Measurements from ENCODE around the gene RHOH.
A peak's percentile ranks its signal among the peaks of the same experiment; 100 is the strongest.
"Not testable (repeated sequence)": the region's sequence is repeated elsewhere in the genome, so short reads cannot be mapped to it uniquely, and the experiment has no call there.

The RHOH gene

GRCh38 chr4:40281099-40281498, 84.3 kb downstream of the RHOH start:
- in situ Hi-C loops (cut with MboI; ENCODE audit: low pct_unique_long_range_greater_than_20kb, low sequenced_read_pairs), result no loop called here
- DNase-seq, result no peak

GRCh38 chr4:40281913-40282312, 85.1 kb downstream of the RHOH start:
- in situ Hi-C loops (cut with MboI; ENCODE audit: low pct_unique_long_range_greater_than_20kb, low sequenced_read_pairs), result no loop called here
- DNase-seq, result no peak

GRCh38 chr4:40282857-40283256, 86.0 kb downstream of the RHOH start:
- DNase-seq; in situ Hi-C loops (cut with MboI; ENCODE audit: low pct_unique_long_range_greater_than_20kb, low sequenced_read_pairs): not testable (repeated sequence)

- DNase-seq, result no peak
- in situ Hi-C loops (cut with MboI; ENCODE audit: low pct_unique_long_range_greater_than_20kb, low sequenced_read_pairs), result no loop called here
Measured at GRCh38 chr4:40283413-40283812, 86.6 kb downstream of the RHOH start.

DNA sequence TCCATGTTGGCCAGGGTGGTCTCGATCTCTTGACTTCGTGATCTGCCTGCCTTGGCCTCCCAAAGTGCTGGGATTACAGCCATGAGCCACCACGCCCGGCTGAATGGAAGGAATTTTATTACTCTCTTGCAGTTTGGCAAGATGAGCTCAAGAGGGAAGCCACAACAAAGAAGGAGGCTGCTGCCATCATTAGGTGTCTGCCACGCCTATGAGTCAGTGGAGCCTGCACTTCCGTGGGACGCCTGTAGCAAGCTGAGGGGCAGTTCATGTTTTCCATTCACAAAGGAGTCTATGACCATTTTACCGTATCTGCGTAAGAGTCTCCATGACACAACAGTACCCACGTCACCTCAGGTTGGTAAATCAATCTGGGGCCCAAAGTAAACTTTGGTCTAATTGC, 87.1 kb downstream of the RHOH start:
- in situ Hi-C loops (cut with MboI; ENCODE audit: low pct_unique_long_range_greater_than_20kb, low sequenced_read_pairs), result no loop called here
- peak; percentile 44 for DNase-seq

GRCh38 chr4:40285692-40286091, 88.9 kb downstream of the RHOH start:
- no peak for DNase-seq
- in situ Hi-C loops (cut with MboI; ENCODE audit: low pct_unique_long_range_greater_than_20kb, low sequenced_read_pairs), result no loop called here

DNA sequence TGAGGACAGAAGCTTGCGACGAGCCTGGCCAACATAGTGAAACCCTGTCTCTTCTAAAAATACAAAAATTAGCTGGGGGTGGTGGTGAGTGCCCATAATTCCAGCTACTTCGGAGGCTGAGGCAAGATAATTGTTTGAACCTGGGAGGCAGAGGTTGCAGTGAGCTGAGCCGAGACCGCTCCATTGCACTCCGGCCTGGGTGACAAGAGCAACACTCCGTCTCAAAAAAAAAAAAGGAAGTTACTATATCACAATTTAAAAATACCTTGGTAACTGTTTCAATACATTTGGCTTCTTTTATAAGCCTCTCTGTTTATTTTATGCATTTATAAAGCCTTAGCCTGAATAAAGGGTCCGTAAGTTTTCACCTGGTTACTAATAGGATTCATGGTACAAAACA, 91.7 kb downstream of the RHOH start:
- peak; percentile 51 for DNase-seq
- in situ Hi-C loops (cut with MboI; ENCODE audit: low pct_unique_long_range_greater_than_20kb, low sequenced_read_pairs), result no loop called here

DNA sequence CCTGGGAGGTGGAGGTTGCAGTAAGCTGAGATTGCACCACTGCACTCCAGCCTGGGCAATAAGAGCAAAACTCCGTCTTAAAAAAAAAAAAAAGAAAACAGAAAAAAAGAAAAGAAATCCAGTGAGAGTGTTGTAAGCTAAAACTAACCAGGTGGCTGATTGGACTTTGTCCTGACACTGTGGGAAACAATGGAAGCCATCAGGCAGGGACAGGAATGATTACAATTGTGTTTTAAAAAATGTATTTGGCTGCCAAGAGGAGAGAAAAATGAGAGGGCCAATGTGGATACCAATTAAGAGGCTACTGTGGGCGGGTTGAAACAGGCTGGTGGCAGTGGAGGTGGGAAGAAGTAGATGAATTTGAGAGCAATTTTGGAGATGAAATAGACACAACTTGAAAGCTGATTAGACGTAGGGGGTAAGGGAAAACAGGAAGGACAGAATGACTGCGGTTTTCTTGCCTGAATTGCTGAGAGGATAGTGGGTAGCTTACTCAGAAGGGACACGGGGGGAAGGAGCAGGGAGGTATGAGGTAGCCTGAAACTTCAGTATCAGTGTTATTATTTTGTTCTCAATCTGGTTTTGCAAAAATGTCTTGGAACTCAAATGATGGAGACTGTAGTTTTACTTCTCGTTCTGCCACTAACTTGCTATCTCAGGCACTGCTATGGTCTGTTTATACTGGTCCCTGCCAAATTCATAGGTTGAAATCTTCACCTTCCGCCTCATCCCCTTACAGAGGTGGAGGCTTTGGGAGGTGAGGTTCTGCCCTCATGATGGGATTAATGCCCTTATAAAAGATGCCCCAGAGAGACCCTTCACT, 92.7 kb downstream of the RHOH start:
- in situ Hi-C loops (cut with MboI; ENCODE audit: low pct_unique_long_range_greater_than_20kb, low sequenced_read_pairs), result no loop called here

GRCh38 chr4:40290611-40291186, 93.9 kb downstream of the RHOH start:
- peak; percentile 58 for DNase-seq
- in situ Hi-C loops (cut with MboI; ENCODE audit: low pct_unique_long_range_greater_than_20kb, low sequenced_read_pairs), result not testable (repeated sequence)

More for the DNA sequence above, 92.7 kb downstream of the RHOH start:
- DNase-seq, result peak; percentile 86

DNA sequence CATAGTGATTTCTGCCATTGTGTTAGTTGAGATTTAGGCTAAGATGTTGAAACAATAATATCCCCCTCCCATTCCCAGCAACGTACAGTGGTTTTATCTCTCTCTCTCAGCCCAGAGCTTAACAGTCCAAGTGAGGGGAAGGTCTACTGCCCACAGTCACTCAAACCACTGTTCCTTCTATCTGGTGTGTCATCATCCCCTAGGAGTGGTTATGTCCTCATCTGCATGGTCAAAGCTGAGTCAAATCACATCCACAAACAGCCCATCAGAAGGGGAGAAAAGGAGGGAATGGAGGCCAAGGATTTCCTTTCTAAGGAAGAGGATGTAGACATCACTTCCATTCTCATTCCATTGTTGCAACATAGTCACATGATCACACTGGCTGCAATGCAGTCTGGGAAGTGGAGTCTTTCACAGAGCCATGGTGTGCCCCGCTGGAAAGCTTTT, 95.5 kb downstream of the RHOH start:
- in situ Hi-C loops (cut with MboI; ENCODE audit: low pct_unique_long_range_greater_than_20kb, low sequenced_read_pairs), result no loop called here
- DNase-seq, result no peak

DNA sequence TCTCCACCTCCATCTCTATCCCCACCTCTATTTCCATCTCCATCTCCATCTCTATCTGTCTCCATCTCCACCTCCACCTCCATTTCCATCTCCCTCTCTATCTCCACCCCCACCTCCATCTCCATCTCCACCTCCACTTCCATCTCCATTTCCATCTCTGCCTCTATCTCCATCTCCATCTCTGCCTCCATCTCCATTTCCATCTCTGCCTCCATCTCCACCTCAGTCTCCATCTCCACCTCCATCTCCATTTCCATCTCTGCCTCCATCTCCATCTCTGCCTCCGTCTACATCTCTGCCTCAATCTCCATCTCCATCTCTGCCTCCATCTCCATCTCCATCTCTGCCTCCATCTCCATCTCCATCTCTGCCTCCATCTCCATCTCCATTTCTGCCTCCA, 97.5 kb downstream of the RHOH start:
- in situ Hi-C loops (cut with MboI; ENCODE audit: low pct_unique_long_range_greater_than_20kb, low sequenced_read_pairs), result no loop called here
- no peak for DNase-seq

GRCh38 chr4:40295030-40295429, 98.2 kb downstream of the RHOH start:
- in situ Hi-C loops (cut with MboI; ENCODE audit: low pct_unique_long_range_greater_than_20kb, low sequenced_read_pairs); DNase-seq: not testable (repeated sequence)

DNA sequence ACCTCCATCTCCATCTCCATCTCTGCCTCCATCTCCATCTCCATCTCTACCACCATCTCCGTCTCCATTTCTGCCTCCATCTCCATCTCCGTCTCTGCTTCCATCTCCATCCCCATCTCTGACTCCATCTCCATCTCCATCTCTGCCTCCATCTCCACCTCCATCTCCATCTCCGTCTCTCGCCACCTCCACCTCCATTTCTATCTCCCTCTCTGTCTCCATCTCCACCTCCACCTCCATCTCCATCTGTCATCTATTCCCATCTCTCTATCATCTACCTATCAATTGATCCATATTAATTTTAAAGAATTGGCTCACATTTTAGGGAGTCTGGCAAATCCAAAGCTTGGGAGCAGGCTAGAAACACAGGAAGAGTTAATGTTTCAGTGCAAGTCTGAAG, 98.7 kb downstream of the RHOH start:
- DNase-seq, result no peak
- in situ Hi-C loops (cut with MboI; ENCODE audit: low pct_unique_long_range_greater_than_20kb, low sequenced_read_pairs), result no loop called here

Measured in KBM-7 (cell line).